Psoas muscle (tissue), 8 donors: ENCODE data around the gene CHODL. TPM values are rescaled to one million over a fixed set of nuclear protein-coding genes. Genes with fewer than 3 reads are reported as not detected.

ENCODE experiments used
- ATAC-seq, 4 donors: fragments of 200-7000 bp; cut with Tn5 transposase; one replicate each; pipeline ENCODE4 v1.9.1; 2020; ENCODE audit warnings: moderate library complexity in 3 of 4, mild to moderate bottlenecking in 2 of 4
- DNase-seq, 2 donors: peaks; one replicate each; pipeline ENCODE4 v3.0.0-alpha.2; 2020
- H3K27ac ChIP-seq: fragments of 200-600 bp; one replicate; pipeline ENCODE4 v1.8.0; 2022
- H3K27me3 ChIP-seq, 3 donors: fragments of 200-600 bp in 1 of 3; one replicate each; pipeline versions ENCODE4 v1.6.1 to v1.8.0; 2013 to 2022; ENCODE audit warnings: low read length in 2 of 3, mild to moderate bottlenecking in 2 of 3, moderate library complexity in 1 of 3; ENCODE audit not compliant: insufficient read depth in 3 of 3
- H3K36me3 ChIP-seq, 2 donors: fragments of 200-600 bp in 1 of 2; one replicate each; pipeline versions ENCODE4 v1.6.1 to v1.8.0; 2013 to 2022; ENCODE audit warnings: low read depth in 1 of 2, mild to moderate bottlenecking in 1 of 2, moderate library complexity in 1 of 2; ENCODE audit not compliant: insufficient read depth in 1 of 2
- H3K4me1 ChIP-seq: fragments of 200-600 bp; one replicate; pipeline ENCODE4 v1.8.0; 2022
- H3K4me3 ChIP-seq: fragments of 200-600 bp; one replicate; pipeline ENCODE4 v1.8.0; 2022; ENCODE audit warnings: mild to moderate bottlenecking
- H3K9me3 ChIP-seq: fragments of 200-600 bp; one replicate; pipeline ENCODE4 v1.8.0; 2022
- WGBS, 3 donors: extraction: QIAGEN DNeasy Blood & Tissue Kit; methylation state at CpG; one replicate each; pipeline versions ENCODE4 v1.1.6 to v1.1.7; 2013; 5-methylcytosine and 5-hydroxymethylcytosine counted together
- intact Hi-C, 2 donors: fragments of 100-400 bp; cut with DNase I; formaldehyde crosslinking; loops; one replicate each; pipeline versions ENCODE4 v1.11.0 to v1.14.2; 2022
- polyA plus RNA-seq, 3 donors: library from polyadenylated mRNA; stranded (reverse); fragments of 200-250 nt; gene quantifications; one replicate each; pipeline ENCODE4 v1.2.3, GENCODE V29; 2013
- total RNA-seq, 4 donors: library from RNA; stranded (reverse); fragmentation: NEBNext Ultra II Directional in 2 of 4; extraction: Animal tissue kit (Norgen Biotek cat#: 25700) in 2 of 4; gene quantifications; one replicate each; pipeline versions ENCODE4 v1.2.1 to v1.2.4, GENCODE V29; 2021 to 2023
- TF ChIP-seq, protein P1 (sequence below): fragments of 200-600 bp; IDR thresholded peaks from one replicate; pipeline ENCODE4 v1.8.0; 2022; ENCODE audit warnings: antibody characterized with exemption
- donor health status: healthy with polysubstance abuse.
- donor health status: DM: no; HTN: no; CAD: no; lungs with moderate emphysema.
- donor health status: Bipolar disorder and iron deficiency.
- donor health status: healthy.
- donor health status: DM: yes; HTN: yes; CAD: no.
- donor health status: DM: no; HTN: no; CAD: no.
- donor health status: DM: no; HTN: no; CAD: no.
- donor health status: DM: yes; HTN: yes; CAD: no.

CHODL gene
- total and polyA plus RNA-seq, 7 donors: 0.34 to 1.0 (median 0.51) TPM

GRCh38 chr21:18269856-18270255, 25.2 kb downstream of the CHODL start:
- Histone ChIP-seq H3K27me3 (no peaks in the 10 kb centered on the region), H3K36me3 (no peaks in the 10 kb centered on the region), H3K4me3 (no peak overlapping the region), H3K9me3 (no peaks in the 10 kb centered on the region), H3K27ac (no peak overlapping the region), H3K4me1 (no peaks in the 10 kb centered on the region)
- ATAC-seq (no peak), DNase-seq (no peak)
- 33 to 48% (median 34%) methylated on average over 7 of the region's 7 CpGs for WGBS, 3 donors
- intact Hi-C loops: no loop called here
- TF ChIP-seq, protein P1, sequence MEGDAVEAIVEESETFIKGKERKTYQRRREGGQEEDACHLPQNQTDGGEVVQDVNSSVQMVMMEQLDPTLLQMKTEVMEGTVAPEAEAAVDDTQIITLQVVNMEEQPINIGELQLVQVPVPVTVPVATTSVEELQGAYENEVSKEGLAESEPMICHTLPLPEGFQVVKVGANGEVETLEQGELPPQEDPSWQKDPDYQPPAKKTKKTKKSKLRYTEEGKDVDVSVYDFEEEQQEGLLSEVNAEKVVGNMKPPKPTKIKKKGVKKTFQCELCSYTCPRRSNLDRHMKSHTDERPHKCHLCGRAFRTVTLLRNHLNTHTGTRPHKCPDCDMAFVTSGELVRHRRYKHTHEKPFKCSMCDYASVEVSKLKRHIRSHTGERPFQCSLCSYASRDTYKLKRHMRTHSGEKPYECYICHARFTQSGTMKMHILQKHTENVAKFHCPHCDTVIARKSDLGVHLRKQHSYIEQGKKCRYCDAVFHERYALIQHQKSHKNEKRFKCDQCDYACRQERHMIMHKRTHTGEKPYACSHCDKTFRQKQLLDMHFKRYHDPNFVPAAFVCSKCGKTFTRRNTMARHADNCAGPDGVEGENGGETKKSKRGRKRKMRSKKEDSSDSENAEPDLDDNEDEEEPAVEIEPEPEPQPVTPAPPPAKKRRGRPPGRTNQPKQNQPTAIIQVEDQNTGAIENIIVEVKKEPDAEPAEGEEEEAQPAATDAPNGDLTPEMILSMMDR: no peak

- intact Hi-C loops: no loop called here
- DNase-seq: no peak
- TF ChIP-seq, protein P1: no peak
Observed at GRCh38 chr21:18273400-18273799, 28.8 kb downstream of the CHODL start.

DNA sequence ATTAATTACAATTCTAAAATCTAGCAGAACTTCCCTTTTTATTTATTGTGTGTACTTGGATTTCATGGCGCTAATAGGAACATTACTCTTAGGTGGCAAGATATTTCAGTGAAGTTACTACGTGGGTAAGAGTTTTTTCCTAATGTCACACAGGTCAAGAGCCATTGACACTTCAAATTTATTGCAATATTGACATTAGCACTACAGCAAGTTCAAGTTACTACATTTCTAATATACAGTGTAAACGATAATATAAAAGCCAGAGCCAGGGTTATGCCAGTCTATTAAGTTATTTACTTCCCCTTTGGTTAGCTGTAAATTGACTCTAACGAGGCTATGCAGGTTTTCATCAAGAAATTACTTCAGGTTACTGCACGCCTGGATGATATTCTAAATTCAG, 29.7 kb downstream of the CHODL start:
- WGBS, 3 donors: 77 to 82% (median 80%) methylated on average over 5 of the region's 5 CpGs

More at GRCh38 chr21:18273400-18273799, 28.8 kb downstream of the CHODL start:
- no peak overlapping the region for H3K27ac ChIP-seq
- H3K27me3 ChIP-seq: no peaks in the 10 kb centered on the region
- no peak overlapping the region for H3K4me3 ChIP-seq
- ATAC-seq: no peak
- no peaks in the 10 kb centered on the region for H3K36me3 ChIP-seq
- 91 to 93% (median 92%) methylated on average over 4 of the region's 4 CpGs for WGBS, 3 donors
- H3K9me3 ChIP-seq: no peaks in the 10 kb centered on the region
- no peaks in the 10 kb centered on the region for H3K4me1 ChIP-seq

DNA sequence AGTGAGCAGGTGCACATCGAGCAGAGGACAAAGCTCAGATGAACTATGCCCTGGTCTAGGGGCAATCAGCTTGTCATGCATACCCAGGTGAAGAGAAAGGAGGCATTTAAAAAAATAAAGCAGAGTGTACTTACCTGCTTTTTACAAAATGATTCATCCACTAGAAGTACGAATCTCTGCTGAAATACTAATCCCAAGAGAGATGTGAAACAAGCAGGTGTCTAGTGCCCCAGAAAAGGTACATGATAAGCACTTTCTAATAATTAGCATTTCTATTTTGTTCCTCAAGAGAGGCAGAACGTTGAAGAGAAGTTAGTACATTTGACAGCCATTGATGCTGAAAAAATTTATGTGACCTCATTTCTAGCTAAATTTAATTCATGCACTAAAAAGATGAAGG, 31.1 kb downstream of the CHODL start:
- DNase-seq (no peak), ATAC-seq (no peak)
- no peaks in the 10 kb centered on the region for H3K4me1 ChIP-seq
- TF ChIP-seq, protein P1: no peak
- WGBS, 3 donors: 46 to 60% (median 48%) methylated on average over 3 of the region's 3 CpGs
- no peaks in the 10 kb centered on the region for H3K27me3 ChIP-seq
- H3K9me3 ChIP-seq: no peaks in the 10 kb centered on the region
- no peaks in the 10 kb centered on the region for H3K36me3 ChIP-seq
- intact Hi-C loops: no loop called here
- H3K27ac ChIP-seq: no peak overlapping the region
- H3K4me3 ChIP-seq: no peak overlapping the region

More for the DNA sequence above, 29.7 kb downstream of the CHODL start:
- Histone ChIP-seq H3K27ac (no peak overlapping the region), H3K27me3 (no peaks in the 10 kb centered on the region), H3K4me1 (no peaks in the 10 kb centered on the region), H3K4me3 (no peak overlapping the region), H3K36me3 (no peaks in the 10 kb centered on the region), H3K9me3 (no peaks in the 10 kb centered on the region)
- DNase-seq: no peak
- intact Hi-C loops: no loop called here
- no peak for ATAC-seq
- TF ChIP-seq, protein P1: no peak

DNA sequence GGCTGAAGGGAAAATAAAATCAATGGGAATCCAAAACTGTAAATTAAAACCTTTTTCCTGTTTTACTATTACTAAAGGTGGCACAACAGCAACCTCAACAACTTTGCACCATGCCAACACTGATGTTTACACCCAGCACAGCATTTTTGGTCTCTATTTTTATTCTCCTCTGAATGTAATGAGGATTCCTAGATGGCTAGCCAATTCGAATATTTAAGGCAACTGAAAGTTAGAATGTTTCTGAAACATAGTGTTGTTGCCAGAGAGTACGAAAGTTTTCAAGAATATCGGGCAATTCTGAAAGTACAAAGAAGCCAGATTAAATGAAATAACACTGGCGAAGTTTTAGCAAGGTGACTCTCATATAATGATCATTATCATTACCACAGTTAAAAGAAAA, 40.7 kb downstream of the CHODL start:
- no peak overlapping the region for H3K4me3 ChIP-seq
- no peaks in the 10 kb centered on the region for H3K36me3 ChIP-seq
- ATAC-seq (no peak), DNase-seq (no peak)
- H3K27me3 ChIP-seq: no peaks in the 10 kb centered on the region
- H3K27ac ChIP-seq: no peak overlapping the region
- intact Hi-C loops: no loop called here
- H3K4me1 ChIP-seq: no peaks in the 10 kb centered on the region
- 81 to 86% (median 83%) methylated on average over 4 of the region's 4 CpGs for WGBS, 3 donors
- no peaks in the 10 kb centered on the region for H3K9me3 ChIP-seq
- TF ChIP-seq, protein P1: no peak
